NAMALWA (cell line): ENCODE measurements around the gene ATAT1.
"Not testable (repeated sequence)": the region's sequence is repeated elsewhere in the genome, so short reads cannot be mapped to it uniquely, and the experiment has no call there.

Source experiments
- DNase-seq: peaks from one replicate; pipeline ENCODE4 v3.0.0-alpha.2; 2015; ENCODE audit warnings: low spot score

The ATAT1 gene

DNA sequence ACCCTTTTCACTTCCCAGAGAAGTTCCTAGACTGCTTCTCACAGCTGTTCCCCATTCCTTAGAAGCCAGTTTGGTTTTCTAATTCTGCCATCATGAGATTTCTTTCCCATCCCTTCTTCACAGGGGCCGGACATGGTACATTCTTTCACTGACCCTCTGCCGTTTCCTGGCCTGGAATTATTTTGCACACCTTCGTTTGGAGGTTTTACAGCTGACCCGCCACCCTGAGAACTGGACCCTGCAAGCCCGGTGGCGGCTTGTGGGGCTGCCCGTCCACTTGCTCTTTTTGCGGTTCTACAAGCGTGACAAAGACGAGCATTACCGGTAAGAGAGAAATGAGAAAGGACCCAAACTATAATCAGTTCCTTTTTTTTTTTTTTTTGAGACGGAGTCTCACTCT lies 24.5 kb downstream of the ATAT1 start:
- no peak for DNase-seq

DNA sequence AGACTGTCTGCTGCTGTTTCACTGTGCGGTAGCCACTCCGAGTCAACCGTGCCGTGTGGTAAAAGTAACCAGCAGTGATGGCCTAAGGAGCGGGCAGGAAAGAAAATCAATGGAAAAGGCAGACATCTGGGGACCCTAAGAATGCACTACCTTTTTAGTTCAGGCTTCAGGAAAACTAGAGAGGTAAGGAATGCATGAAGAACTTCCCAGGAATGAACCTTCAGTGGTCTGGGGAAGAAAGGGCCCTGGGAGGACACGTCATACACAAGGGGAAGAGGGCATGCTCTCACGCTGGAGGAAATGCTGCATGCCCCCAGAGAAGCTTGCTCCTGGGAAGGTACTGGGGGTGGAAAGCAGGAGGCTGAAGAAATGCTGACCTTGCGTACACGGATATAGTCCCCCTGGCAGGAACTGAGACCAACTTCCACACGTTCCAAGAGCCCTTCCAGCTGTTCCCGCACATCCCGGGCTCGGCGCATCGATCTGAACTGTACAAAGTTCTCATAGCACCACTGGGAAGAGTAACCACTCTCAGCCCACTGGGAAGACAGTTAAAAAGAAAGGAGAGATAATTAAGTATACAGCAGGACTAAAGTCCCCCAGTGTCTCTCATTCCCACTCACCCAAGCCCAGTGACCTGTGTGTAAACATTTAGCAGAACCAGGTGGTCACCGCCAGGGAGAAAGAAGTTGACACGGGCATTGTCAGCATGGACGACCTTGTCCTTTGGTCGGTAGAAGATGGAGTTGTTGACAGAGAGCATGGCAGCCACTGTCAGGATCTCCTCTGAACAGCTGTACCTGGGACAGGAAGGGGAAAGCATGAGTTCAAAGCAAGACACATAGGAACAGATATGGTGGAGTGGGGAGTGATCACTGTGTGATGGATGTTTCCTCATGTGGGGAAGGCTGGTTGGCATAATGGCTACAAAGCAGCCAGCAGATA lies 28.4 kb downstream of the ATAT1 start:
- no peak for DNase-seq

DNA sequence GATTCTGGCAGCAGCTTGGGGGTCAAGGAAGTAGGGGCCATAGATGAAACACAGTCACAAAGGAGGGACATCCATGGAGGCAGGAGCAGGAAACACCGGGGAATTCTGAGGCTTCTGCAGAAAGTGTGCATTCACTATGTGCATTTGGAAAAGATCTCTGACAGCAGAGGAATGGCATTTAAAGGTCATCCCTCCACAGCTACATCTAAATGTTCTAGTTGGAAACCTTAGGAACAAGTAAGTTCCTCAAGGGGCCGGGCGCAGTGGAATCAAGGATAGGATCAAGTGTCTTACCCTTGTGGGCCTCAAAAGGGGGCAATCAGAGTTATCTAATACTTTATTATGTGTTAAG lies 29.0 kb downstream of the ATAT1 start:
- no peak for DNase-seq

DNA sequence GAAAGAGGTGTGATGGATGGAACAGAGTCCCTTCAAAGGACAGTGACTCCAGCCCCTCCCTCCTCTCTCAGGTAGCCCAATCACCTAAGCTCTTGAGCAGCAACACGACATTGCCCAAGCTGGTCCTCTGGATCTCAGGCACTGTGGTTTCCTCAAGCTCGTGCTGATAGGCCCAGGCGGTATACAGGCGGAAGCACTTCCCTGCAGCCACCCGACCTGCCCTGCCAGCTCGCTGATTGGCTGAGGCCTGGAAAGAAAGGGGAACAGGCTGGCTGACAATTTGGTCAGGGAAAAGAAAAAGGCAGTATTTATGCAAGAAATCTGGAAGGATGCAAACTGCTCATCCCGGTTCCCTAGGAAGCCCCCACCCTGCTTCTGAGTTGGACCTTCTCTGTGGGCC lies 29.8 kb downstream of the ATAT1 start:
- no peak for DNase-seq

DNA sequence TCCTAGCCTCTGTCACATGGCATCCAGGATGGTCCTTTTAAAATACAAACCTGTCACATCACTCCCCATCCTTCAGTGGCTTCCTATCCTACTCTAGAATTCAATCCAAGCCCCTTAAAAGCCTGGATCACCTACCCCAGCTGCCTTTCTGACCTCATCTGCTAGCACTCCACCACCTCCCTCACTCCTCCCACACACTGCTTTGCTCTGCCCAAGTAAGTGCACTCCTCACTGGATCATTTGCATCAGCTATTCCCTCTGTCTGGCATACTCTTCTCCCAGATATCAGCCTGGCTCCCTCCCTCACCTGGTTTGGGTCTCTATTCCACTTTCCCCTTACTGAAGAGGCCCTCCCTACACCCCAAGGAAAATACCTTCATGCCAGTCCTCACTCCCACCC lies 30.8 kb downstream of the ATAT1 start:
- DNase-seq: no peak

DNA sequence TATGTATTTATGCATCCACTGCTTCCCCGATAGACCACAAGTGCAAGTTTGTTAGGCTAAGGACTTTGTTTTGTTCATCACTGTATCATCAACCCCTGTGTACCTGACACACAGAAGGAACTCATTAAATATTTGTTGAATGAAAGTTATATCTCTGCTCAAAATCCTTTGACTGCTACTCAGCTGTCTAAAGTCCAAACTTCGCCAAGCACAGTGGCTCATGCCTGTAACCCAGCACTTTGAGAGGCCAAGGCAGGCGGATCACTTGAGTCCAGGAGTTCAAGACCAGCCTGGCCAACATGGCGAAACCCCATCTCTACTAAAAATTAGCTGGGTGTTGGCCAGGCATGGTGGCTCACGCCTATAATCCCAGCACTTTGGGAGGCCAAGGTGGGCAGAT lies 31.2 kb downstream of the ATAT1 start:
- DNase-seq: not testable (repeated sequence)

DNA sequence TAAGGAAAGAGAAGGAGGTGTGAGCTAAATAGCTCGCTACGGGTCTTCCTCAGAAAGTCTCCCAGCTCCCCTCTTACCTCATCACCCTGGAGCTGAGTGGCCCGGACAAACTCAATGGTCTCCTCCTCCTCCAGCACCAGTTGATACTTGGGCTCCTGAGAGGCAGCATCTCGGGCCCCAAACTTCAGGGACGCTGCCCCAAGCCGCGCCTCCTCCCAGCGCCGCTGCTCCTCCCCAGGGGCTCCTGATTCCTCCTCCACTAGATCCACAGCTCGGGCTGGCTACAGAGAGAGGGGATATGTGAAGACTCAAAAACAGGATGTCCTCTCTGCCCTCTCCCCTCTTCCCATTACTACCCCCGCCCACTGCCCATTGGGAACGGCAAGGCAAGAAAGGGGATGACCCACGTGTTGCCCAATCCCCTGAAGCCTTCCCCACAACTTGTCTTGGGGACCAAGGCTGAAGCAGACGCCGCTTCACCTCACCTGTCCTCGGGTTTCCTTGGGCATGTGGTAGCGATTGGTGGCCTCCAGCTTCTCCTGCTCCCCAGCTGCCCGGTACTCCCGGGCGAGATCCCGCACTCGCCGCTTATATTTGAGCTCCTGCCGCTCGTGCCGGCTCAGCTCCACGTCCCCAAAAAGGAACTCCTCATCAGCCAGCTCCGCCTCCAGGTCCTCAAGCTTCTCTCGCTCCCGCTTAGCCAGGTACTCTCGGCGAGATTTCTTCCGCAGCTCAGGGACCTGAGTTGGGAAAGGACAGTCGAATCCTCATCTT lies 38.5 kb downstream of the ATAT1 start:
- DNase-seq: no peak

DNA sequence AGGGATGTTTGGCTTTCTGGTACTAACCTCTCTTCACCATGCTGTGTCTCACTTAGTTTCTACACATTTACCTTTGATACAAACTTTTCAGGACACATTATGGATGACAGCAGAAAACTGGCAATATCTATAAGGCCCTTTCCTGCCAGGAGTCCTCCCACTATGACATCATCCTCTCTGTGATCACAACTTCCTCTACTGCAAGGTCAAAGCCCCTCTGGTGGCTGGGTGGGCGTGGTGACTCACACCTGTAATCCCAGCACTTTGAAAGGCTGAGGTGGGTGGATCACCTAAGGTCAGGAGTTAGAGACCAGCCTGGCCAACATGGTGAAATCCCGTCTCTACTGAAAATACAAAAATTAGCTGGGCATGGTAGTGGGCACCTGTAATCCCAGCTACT lies 39.6 kb downstream of the ATAT1 start:
- not testable (repeated sequence) for DNase-seq

DNA sequence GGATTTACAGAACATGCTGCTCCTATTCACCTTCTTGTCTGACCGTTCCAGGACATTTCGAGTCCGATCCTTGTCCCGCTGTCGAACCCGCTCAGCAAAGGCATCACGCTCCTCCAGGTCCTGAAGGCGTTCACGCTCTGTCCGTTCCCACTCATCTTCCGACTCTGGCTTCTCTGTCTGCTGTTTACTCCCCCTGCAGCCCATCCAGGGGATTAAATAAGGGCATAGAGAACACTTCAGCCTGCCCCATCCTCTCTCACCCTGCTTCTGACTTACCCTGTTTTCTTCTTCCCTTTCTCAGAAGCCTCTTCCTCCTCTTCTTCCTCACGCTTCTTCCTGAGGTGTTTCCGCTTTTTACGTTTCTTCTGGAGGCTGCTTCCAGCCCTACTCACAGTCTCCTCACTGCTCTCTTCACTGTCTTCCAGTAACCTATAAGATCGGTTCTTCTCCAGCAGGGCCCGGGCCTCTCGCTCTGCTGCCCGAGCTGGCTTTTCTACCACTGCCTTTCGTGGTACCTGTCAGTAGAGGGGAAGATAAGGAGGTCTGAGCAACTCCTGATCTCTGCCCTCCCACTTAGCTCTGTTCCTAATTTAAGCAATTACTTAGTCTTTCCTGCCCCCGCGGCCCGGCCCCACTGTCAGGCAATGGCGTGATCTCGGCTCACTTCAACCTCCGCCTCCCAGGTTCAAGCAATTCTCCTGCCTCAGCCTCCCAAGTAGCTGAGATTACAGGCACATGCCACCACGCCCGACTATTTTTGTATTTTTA lies 44.3 kb downstream of the ATAT1 start:
- peak; percentile 37 for DNase-seq

DNA sequence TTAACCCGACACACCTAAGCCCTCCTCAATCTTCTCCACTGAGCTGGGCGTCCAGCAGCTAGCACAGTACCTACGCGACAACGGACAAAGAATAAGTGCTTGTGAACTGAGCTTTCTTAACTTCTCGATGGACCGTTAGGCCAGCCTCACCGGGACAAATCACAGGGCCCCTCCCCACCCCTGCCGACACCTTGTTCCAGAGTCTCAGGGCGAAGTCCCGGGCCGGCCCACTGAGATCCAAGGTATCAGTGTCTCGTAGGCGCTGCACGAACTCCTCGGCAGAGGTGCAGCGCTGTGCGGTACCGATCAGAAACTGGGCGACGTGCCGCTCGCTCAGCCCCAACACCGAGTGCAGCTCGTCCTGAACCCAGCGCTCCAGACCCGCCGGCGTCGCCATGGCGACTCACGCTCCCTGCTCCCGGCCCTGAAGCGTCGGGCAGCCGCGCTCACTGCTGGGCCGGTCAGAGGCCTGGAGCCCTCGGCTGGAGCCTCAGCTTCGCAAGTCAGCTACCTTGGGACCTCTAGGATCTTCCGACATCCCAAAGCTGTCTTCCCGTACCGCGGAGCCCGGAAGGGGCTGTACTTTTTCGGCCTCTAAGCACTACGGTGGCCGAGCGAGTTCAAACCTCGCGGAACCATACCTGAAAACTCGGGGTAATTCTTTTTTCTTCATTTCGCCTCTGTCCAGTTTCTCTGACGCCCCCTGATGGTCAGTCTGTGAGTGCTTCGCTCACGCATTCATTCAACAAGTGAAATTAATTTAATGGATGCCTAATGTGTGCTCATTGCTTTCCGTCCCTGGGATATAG lies 46.0 kb downstream of the ATAT1 start, which contains the start of gene DHX16:
Gene DHX16 (minus strand): TSS at position 562 of the 809 bp plus-strand sequence. CDS start 165 bp downstream, at position 397.
- DNase-seq: peak; percentile 97

DNA sequence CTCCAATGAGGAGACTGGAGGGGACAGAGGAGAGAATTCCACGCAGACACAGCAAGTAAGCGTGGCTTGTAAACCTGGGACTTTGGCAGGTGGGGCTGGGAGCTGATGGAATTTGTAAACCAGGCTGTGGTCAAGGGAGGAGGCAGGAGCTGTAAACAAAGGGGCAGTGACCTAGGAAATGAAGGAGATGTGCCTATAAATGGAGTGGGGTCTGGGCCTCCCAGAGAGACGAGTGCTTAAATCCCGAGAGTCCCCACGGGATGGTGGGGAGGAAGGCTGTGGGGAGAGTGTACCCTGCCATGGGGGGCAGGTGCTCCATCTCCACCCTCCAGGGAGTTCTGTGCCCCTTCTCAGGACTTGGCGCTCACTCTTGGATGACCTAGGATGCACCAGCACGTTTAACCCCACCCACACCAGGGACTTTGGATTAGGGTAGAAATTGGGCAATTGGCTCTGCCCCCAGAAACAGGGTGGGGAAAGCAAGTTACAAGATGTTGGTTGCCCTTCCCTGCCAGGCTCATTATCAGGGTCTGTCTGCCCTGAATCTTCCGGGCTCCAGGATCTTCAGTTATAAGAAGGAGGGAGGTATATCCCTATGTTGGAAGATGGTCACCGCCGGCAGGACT lies 50.1 kb downstream of the ATAT1 start:
- no peak for DNase-seq

DNA sequence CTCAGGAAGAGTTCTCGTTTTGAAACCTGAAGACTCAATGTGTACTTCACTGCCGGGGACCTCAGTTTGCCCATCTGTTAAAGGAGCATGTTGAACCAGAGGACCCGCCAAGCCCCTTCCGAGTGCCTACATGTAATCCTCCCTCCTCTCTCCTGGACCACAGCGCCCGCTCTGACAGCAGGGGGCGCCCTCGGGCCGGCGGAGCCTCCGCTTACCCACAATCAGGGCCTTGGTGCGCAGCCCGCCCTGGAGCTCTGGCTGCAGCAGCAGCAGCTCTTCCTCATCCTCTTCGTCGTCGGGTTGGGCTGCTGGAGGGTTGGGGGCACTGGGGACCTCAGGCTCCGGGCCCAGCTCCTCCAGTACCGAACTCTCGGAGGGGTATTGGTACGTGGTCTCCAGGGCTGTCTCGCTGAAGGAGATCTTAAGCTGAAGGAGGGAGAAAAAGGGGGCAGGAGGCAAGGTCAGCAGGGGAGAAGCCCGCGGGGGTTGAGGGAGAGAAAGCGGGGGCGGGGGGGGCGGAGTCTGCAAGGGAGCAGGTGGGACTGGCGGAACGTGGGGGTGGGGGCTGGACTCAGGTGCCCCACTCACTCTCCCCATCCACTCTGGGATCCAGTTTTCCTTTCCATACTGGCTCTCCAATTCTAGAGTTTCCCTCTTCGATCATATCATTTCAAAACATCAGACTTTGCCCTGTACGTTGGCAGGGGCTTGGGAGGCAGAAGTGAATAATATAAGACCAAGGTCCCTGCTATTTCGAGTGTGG lies 52.5 kb downstream of the ATAT1 start:
- DNase-seq: peak; percentile 93

DNA sequence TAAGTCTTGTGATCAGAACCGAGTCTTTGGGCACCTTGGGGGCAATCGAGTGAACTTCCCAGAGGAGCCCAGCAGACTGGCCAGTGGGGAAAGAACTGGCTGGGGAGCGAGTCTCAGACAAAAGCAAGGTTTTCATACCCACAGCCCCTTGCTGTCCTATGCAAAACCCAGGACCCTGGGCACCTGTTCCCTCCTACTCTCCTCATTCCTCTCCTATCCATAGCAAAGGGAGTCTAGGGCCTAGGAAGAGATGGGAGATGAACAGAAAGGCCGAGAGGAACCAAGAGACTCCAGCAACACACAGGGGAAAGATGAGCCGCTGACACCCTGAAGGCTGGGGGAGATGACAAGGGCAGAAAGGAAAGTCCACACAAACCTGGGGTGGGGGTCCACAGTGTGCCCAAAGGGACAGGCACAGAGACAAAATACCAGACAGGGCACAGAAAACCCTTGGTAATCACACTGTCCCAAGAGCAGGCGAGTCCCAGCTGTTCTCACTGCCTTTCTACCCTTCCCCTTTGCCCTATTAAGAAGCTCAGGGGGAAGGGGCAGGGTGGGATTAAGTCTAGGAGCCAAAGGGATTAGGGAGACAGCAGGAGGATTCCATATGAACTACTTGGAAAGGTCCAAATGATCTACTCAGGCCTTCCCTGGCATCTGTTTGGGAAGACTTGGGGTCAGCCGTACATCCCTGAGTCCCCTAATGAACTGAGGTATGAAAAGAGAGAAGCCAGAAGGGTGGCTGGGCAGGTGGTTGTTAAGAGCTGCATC lies 53.3 kb downstream of the ATAT1 start:
- DNase-seq: peak; percentile 33

DNA sequence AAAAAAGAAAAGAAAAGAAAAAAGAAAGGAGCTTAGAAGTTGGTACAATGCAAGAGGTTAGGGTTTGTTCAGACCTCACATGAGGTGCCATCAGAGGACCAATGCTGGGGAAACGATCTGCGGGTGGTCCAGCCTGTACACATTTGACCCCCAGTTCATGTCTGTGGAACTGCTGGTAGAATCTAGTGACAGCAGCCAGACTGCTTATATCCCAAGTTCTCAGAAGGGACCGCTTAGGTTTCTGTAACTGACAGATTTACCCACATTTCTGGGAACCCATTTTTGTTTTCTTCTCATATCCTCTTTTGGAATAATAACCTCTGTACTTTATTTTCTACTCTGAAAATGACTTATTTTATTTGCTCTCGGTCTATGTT lies 55.1 kb downstream of the ATAT1 start:
- DNase-seq: peak; percentile 31

DNA sequence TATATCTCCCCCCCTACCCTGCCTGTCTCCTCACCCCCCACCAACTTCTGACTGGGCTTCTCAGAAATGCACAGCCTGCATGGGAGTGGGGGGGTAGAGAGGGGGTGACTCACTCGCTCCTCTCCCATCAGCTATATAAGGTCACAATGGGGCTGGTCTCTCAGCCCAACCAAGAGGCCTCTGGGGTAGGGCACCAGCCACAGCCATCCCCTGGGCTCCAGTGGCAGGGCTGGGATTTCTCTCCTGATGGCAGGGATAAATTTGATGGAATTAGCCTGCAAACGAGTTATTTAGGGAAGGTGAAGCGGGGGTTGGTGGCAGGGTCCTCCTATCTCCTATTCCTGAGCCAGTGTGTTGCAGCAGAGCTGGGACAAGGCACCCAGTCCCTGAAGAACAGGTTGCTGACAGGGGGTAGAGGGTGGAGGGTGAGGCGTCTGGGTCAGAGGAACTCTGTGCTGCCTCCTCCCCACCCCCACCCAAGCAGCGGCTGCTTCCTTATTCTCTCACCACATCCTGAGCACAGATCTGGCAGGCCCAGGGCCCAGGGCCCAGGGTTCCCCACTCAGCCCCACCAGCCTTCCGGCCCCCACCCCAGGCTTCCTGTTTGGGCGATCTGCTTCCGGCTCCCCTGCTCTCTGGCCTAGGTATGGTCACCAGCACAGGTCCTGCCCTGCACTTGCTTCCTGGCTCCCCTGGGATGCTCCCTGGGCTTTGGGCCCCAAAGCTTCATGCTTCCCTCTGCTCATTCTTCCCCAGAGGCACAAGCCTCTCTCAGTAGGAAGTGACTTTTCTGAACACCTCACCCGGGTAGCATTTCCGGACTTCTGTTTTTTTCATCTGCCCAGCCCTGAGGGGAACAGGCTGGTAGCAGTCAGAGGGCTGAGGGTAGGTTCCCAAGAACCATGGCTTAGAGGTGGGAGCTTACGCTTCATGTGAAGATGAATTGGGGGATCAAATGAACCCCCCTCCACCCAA lies 55.8 kb downstream of the ATAT1 start:
- DNase-seq: peak; percentile 88

DNA sequence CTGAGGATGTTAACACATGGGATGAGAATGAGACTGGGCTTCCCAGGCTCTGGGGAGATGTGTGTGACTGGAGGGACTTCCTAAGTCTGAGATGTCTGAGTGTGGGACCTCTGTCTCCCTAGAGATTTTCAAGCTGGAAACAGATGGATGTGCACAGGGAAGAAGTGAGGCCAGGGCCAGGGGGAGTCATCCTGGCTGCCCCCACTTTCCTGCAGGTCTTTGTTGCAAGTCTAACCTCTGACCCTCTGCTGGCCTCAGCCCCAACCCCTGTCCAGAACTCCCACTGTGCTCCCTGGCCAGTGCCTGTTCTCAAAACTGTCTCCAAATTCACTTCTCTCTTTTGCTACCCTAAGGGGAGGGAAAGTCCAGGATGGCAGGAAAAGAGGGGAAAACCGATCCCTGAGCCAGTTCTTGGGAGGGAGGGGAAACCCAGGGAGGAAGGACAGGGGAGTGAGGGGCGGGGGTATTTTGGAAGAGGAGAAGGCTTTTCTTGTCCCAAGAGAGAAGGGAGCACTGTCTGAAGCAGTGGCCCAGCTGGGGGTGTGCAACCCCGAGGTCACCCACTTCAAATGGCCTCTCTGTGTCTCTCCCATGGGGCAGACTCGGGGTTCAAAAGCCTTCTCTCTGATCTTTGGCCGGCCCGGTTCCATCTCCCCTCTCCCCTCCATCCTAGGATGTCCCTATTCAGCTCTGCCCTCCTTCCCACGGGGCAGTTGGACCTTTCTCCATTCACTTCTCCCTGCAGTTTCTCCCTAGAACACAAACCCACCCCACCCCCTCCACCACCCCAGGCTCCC lies 56.7 kb downstream of the ATAT1 start:
- DNase-seq: peak; percentile 29

DNA sequence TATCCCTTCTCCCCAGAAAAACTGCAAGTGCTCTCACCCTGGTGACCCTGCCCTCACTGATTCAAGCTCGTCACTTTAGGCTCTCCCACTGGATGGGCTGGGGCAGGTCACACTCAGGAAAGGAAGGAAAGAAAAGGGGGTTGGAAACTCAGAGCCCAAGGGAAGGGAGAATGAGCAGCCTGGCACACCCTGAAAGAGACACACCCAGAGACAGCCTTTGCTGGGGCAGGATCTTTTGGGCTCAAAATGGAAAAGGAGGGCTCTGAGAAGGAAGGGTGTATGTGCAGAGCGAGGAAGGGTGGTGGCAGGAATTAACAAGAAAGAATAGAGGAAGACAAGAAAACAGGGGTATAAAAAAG lies 57.3 kb downstream of the ATAT1 start:
- peak; percentile 45 for DNase-seq
